ENCODE results near the gene CNTNAP2. TPM values are rescaled to one million over a fixed set of nuclear protein-coding genes. Genes with fewer than 3 reads are reported as not detected.
"Not testable (repeated sequence)": the region's sequence is repeated elsewhere in the genome, so short reads cannot be mapped to it uniquely, and the experiment has no call there.

Gene CNTNAP2
- total and polyA plus RNA-seq, 2 donors from 2014 or later = 0.06 to 0.13 TPM

DNA sequence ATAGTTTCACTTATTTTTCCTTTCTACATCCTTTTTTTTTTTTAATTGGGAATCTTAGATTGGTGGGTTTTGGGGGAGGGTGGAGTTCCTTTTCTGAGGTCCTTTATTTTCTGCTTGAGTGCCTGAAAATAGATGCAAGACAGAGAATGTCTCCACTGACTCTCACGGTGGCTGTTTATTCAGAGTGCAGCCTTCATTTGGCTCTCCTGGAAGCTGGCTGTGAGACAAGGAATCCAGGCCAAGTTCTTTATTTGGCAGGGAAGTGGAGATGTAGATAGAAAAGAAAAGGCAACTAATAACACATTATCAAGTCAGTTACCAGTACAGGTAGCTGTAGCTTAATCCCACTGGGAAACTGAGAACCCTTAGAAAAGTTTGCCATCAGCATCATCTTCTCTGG lies 118.6 kb downstream of the CNTNAP2 start:
- no peak for TF ChIP-seq CTCF (IDR thresholded peaks at IDR 0.05; ENCODE audit: borderline replicate concordance, extremely low read depth, insufficient read depth)
- no peaks in the 10 kb centered on the region for H3K9me3 ChIP-seq (ENCODE audit: control insufficient read depth in 2 of 3, insufficient read depth in 1 of 3, low read length in 3 of 3)
- H3K27me3 ChIP-seq (ENCODE audit: control insufficient read depth, insufficient read depth, low read length) = no peaks in the 10 kb centered on the region
- H3K9ac ChIP-seq (ENCODE audit: low read length in 3 of 3) = no peak overlapping the region
- intact Hi-C loops (cut with DNase I) = no loop called here
- H3K36me3 ChIP-seq (ENCODE audit: control insufficient read depth in 2 of 3, insufficient read depth in 3 of 3, low read length in 3 of 3) = no peaks in the 10 kb centered on the region
- H3K4me1 ChIP-seq (ENCODE audit: control insufficient read depth in 2 of 3, insufficient read depth in 2 of 3, low read depth in 1 of 3, low read length in 3 of 3) = no peaks in the 10 kb centered on the region
- H3K27ac ChIP-seq (ENCODE audit: low read depth in 2 of 2, low read length in 2 of 2) = no peak overlapping the region
- DNase-seq = peak in 1 of 5 donors; percentile 5
- FAIRE-seq = no peak
- no peak overlapping the region for H3K4me3 ChIP-seq (ENCODE audit: low read length in 3 of 3)

DNA sequence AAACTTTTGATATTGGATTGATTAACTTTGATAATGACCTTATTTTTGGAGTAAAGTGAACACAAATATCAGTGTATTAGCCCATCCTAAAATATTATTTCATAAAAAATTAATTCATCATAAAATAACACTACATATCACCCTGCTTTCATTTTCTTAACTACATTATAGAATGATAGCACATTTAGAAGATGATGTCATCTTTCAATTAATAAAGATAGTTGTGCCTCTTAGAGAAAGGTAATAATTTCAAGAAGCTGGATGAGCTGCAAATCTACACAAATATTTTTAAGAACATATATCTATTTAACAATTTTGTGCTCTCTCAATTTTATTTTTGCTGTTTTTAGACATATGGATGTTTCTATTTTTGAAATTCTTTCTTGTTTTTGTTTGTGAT lies 126.1 kb downstream of the CNTNAP2 start:
- Histone ChIP-seq H3K27ac (ENCODE audit: low read depth in 2 of 2, low read length in 2 of 2) (no peak overlapping the region), H3K36me3 (ENCODE audit: control insufficient read depth in 2 of 3, insufficient read depth in 3 of 3, low read length in 3 of 3) (no peaks in the 10 kb centered on the region), H3K27me3 (ENCODE audit: control insufficient read depth, insufficient read depth, low read length) (no peaks in the 10 kb centered on the region), H3K4me3 (ENCODE audit: low read length in 3 of 3) (no peak overlapping the region), H3K9ac (ENCODE audit: low read length in 3 of 3) (no peak overlapping the region), H3K4me1 (ENCODE audit: control insufficient read depth in 2 of 3, insufficient read depth in 2 of 3, low read depth in 1 of 3, low read length in 3 of 3) (no peaks in the 10 kb centered on the region), H3K9me3 (ENCODE audit: control insufficient read depth in 2 of 3, insufficient read depth in 1 of 3, low read length in 3 of 3) (no peaks in the 10 kb centered on the region)
- intact Hi-C loops (cut with DNase I) = no loop called here
- TF ChIP-seq CTCF (IDR thresholded peaks at IDR 0.05; ENCODE audit: borderline replicate concordance, extremely low read depth, insufficient read depth) = no peak
- no peak for FAIRE-seq
- DNase-seq = no peak

- H3K36me3 ChIP-seq (ENCODE audit: control insufficient read depth in 2 of 3, insufficient read depth in 3 of 3, low read length in 3 of 3); H3K4me1 ChIP-seq (ENCODE audit: control insufficient read depth in 2 of 3, insufficient read depth in 2 of 3, low read depth in 1 of 3, low read length in 3 of 3); H3K9ac ChIP-seq (ENCODE audit: low read length in 3 of 3); FAIRE-seq; H3K27ac ChIP-seq (ENCODE audit: low read depth in 2 of 2, low read length in 2 of 2); H3K27me3 ChIP-seq (ENCODE audit: control insufficient read depth, insufficient read depth, low read length); intact Hi-C loops (cut with DNase I); DNase-seq; H3K9me3 ChIP-seq (ENCODE audit: control insufficient read depth in 2 of 3, insufficient read depth in 1 of 3, low read length in 3 of 3): not testable (repeated sequence)
- peak overlapping the region in 1 of 3 donors; percentile 3 for H3K4me3 ChIP-seq (ENCODE audit: low read length in 3 of 3)
These were observed 131.4 kb downstream of the CNTNAP2 start for GRCh38 chr7:146247991-146248390.

GRCh38 chr7:146248744-146249143 lies 132.1 kb downstream of the CNTNAP2 start:
- H3K27ac ChIP-seq (ENCODE audit: low read depth in 2 of 2, low read length in 2 of 2); H3K36me3 ChIP-seq (ENCODE audit: control insufficient read depth in 2 of 3, insufficient read depth in 3 of 3, low read length in 3 of 3); intact Hi-C loops (cut with DNase I); H3K27me3 ChIP-seq (ENCODE audit: control insufficient read depth, insufficient read depth, low read length); FAIRE-seq; H3K4me1 ChIP-seq (ENCODE audit: control insufficient read depth in 2 of 3, insufficient read depth in 2 of 3, low read depth in 1 of 3, low read length in 3 of 3); DNase-seq; H3K9ac ChIP-seq (ENCODE audit: low read length in 3 of 3); H3K9me3 ChIP-seq (ENCODE audit: control insufficient read depth in 2 of 3, insufficient read depth in 1 of 3, low read length in 3 of 3): not testable (repeated sequence)
- H3K4me3 ChIP-seq (ENCODE audit: low read length in 3 of 3) = peak overlapping the region in 1 of 3 donors; percentile 11

GRCh38 chr7:146249272-146249671 lies 132.7 kb downstream of the CNTNAP2 start:
- Histone ChIP-seq H3K36me3 (ENCODE audit: control insufficient read depth in 2 of 3, insufficient read depth in 3 of 3, low read length in 3 of 3) (no peaks in the 10 kb centered on the region), H3K27ac (ENCODE audit: low read depth in 2 of 2, low read length in 2 of 2) (no peak overlapping the region), H3K9ac (ENCODE audit: low read length in 3 of 3) (no peak overlapping the region), H3K27me3 (ENCODE audit: control insufficient read depth, insufficient read depth, low read length) (no peaks in the 10 kb centered on the region), H3K4me3 (ENCODE audit: low read length in 3 of 3) (no peak overlapping the region), H3K4me1 (ENCODE audit: control insufficient read depth in 2 of 3, insufficient read depth in 2 of 3, low read depth in 1 of 3, low read length in 3 of 3) (no peaks in the 10 kb centered on the region), H3K9me3 (ENCODE audit: control insufficient read depth in 2 of 3, insufficient read depth in 1 of 3, low read length in 3 of 3) (no peaks in the 10 kb centered on the region)
- intact Hi-C loops (cut with DNase I) = no loop called here
- DNase-seq = no peak
- TF ChIP-seq CTCF (IDR thresholded peaks at IDR 0.05; ENCODE audit: borderline replicate concordance, extremely low read depth, insufficient read depth) = no peak
- FAIRE-seq = no peak
